GM12878 (cell line): ENCODE data around the gene CDH4. TPM values are rescaled to one million over a fixed set of nuclear protein-coding genes. Genes with fewer than 3 reads are reported as not detected.

Experiments used
- ATAC-seq: fragments of 200-7000 bp; cut with Tn5 transposase; 3 replicates; pipeline ENCODE4 v1.9.1; 2020; ENCODE audit warnings: mild to moderate bottlenecking, moderate library complexity
- BruUV-seq: library from RNA; stranded (reverse); fragments of 400-500 nt; replicated peaks from 2 replicates; lab custom pipeline; 2021; lab: Mats Ljungman, UMichigan
- CTCF ChIA-PET: fragments of 300-600 bp; sonication (Branson Sonifier 250); formaldehyde crosslinking; extraction: SDS; loops from one replicate; lab custom pipeline; 2021; ENCODE audit warnings: inconsistent platforms; lab: Yijun Ruan, JAX
- POLR2A ChIA-PET: fragments of 350-600 bp; formaldehyde crosslinking; extraction: SDS; loops from one replicate; lab custom pipeline; 2021; ENCODE audit warnings: inconsistent platforms; lab: Charles Lee
- RAD21 ChIA-PET: fragments of 300-600 bp; sonication (Branson Sonifier 250); formaldehyde crosslinking; loops from one replicate; lab custom pipeline; 2023; ENCODE audit warnings: antibody characterized with exemption; ENCODE audit not compliant: unreplicated experiment; lab: Charles Lee
- SMC1A ChIA-PET: fragments of 300-600 bp; sonication (Branson Sonifier 250); formaldehyde crosslinking; loops from one replicate; lab custom pipeline; 2023; ENCODE audit not compliant: unreplicated experiment, uncharacterized antibody; lab: Charles Lee
- DNase-seq: peaks from one replicate; pipeline ENCODE4 v3.0.0-alpha.2; 2011; ENCODE audit warnings: low read depth, low spot score
- FAIRE-seq: peaks from 3 replicates; lab custom pipeline; 2011; peaks lifted over from hg19 to GRCh38; lab: Jason Lieb, UNC
- H2AFZ ChIP-seq: 2 replicates; pipeline ENCODE4 v1.6.0; 2011; ENCODE audit warnings: low read depth, low read length, control low read depth; ENCODE audit not compliant: control insufficient read depth
- H3K27ac ChIP-seq: 2 replicates; pipeline ENCODE4 v1.5.1; 2011; ENCODE audit warnings: control low read depth; ENCODE audit not compliant: control insufficient read depth, insufficient read depth
- H3K27me3 ChIP-seq, 2 experiments: replicated peaks in 1 of 2; 2 replicates each; pipeline versions ENCODE4 v1.6.0 to v1.6.1; 2011; ENCODE audit warnings: low read length in 1 of 2; ENCODE audit not compliant: control insufficient read depth in 2 of 2, insufficient read depth in 2 of 2
- H3K36me3 ChIP-seq, 2 experiments: 2 replicates each; pipeline ENCODE4 v1.5.1; 2011; ENCODE audit warnings: low read length in 1 of 2; ENCODE audit not compliant: control insufficient read depth in 2 of 2, insufficient read depth in 2 of 2
- H3K4me1 ChIP-seq: 2 replicates; pipeline ENCODE4 v1.6.1; 2011; ENCODE audit warnings: mild to moderate bottlenecking, low read length, moderate library complexity, mixed read lengths; ENCODE audit not compliant: control insufficient read depth, insufficient read depth
- H3K4me2 ChIP-seq: 2 replicates; pipeline ENCODE4 v1.6.0; 2011; ENCODE audit warnings: control low read depth; ENCODE audit not compliant: control insufficient read depth, insufficient read depth
- H3K4me3 ChIP-seq: fragments of 200-600 bp; sonication (generic); 2 replicates; pipeline ENCODE4 v1.5.1; 2016
- H3K79me2 ChIP-seq: 2 replicates; pipeline ENCODE4 v1.6.0; 2011; ENCODE audit warnings: low read length; ENCODE audit not compliant: control insufficient read depth, insufficient read depth
- H3K9ac ChIP-seq: 2 replicates; pipeline ENCODE4 v1.8.0; 2011; ENCODE audit warnings: low read length, control low read depth, mixed read lengths; ENCODE audit not compliant: control insufficient read depth, insufficient read depth
- H3K9me3 ChIP-seq: replicated peaks from 3 replicates; pipeline ENCODE4 v1.5.1; 2011; ENCODE audit warnings: mild to moderate bottlenecking, low read length; ENCODE audit not compliant: control insufficient read depth, insufficient read depth
- H4K20me1 ChIP-seq: 2 replicates; pipeline ENCODE4 v1.6.0; 2011; ENCODE audit not compliant: control insufficient read depth, insufficient read depth
- CBX3 ChIP-seq: fragments of 200-600 bp; sonication (generic); IDR thresholded peaks from 2 replicates; pipeline ENCODE4 v1.6.1; 2016; ENCODE audit warnings: low read depth, borderline replicate concordance
- CHD4 ChIP-seq: fragments of 200-600 bp; sonication (generic); IDR thresholded peaks from 2 replicates; pipeline ENCODE4 v1.6.1; 2016; ENCODE audit warnings: mild to moderate bottlenecking
- CREM ChIP-seq: IDR thresholded peaks from 2 replicates; pipeline ENCODE4 v1.6.1; 2014; ENCODE audit warnings: antibody characterized with exemption, low read depth
- E4F1 ChIP-seq: fragments of 450-650 bp; IDR thresholded peaks from 2 replicates; pipeline ENCODE4 v1.6.1; 2018; ENCODE audit warnings: borderline replicate concordance, mild to moderate bottlenecking; ENCODE audit not compliant: partially characterized antibody
- EZH2 ChIP-seq: IDR thresholded peaks from 2 replicates; pipeline ENCODE4 v1.6.1; 2012; ENCODE audit warnings: low read depth, mild to moderate bottlenecking, control low read depth, inconsistent platforms, low read length, borderline replicate concordance; ENCODE audit not compliant: control insufficient read depth
- IKZF1 ChIP-seq: fragments of 450-650 bp; conservative IDR thresholded peaks from 2 replicates; pipeline ENCODE4 v1.6.1; 2017; ENCODE audit warnings: antibody characterized with exemption, mild to moderate bottlenecking
- MTA3 ChIP-seq: IDR thresholded peaks from 2 replicates; pipeline ENCODE4 v1.6.1; 2012; ENCODE audit warnings: low read length, inconsistent platforms, borderline replicate concordance
- NFYA ChIP-seq: IDR thresholded peaks from 2 replicates; pipeline ENCODE4 v1.6.1; 2011; ENCODE audit warnings: low read depth, mild to moderate bottlenecking, low read length, improper control_type of control experiment, borderline replicate concordance
- NR2C2 ChIP-seq: IDR thresholded peaks from 2 replicates; pipeline ENCODE4 v1.6.1; 2011; ENCODE audit warnings: borderline replicate concordance, low read depth; ENCODE audit not compliant: control insufficient read depth, insufficient read length
- PAX8 ChIP-seq: fragments of 450-650 bp; IDR thresholded peaks from 2 replicates; pipeline ENCODE4 v1.6.1; 2017; ENCODE audit warnings: mild to moderate bottlenecking, moderate library complexity
- PML ChIP-seq: IDR thresholded peaks from 2 replicates; pipeline ENCODE4 v1.6.1; 2012; ENCODE audit warnings: low read length, inconsistent platforms
- POU2F2 ChIP-seq: IDR thresholded peaks from 3 replicates; pipeline ENCODE4 v1.6.1; 2011; ENCODE audit warnings: low read depth, mild to moderate bottlenecking, low read length, borderline replicate concordance
- RAD21 ChIP-seq: IDR thresholded peaks from 2 replicates; pipeline ENCODE4 v1.6.1; 2011; ENCODE audit warnings: mild to moderate bottlenecking, low read depth, low read length, moderate library complexity; ENCODE audit not compliant: insufficient read depth
- REST ChIP-seq: IDR thresholded peaks from 2 replicates; pipeline ENCODE4 v1.6.1; 2012; ENCODE audit warnings: mild to moderate bottlenecking, low read depth, low read length
- SUZ12 ChIP-seq: fragments of 200-600 bp; sonication (generic); IDR thresholded peaks from one replicate; pipeline ENCODE4 v1.6.1; 2018; ENCODE audit warnings: antibody characterized with exemption, mild to moderate bottlenecking; ENCODE audit not compliant: unreplicated experiment
- ZNF24 ChIP-seq: fragments of 450-650 bp; IDR thresholded peaks from 2 replicates; pipeline ENCODE4 v1.6.1; 2017; ENCODE audit warnings: antibody characterized with exemption, mild to moderate bottlenecking
- WGBS: methylation state at CpG from one replicate; pipeline ENCODE4 v1.1.6; 2016; ENCODE audit warnings: low lambda C conversion rate; ENCODE audit not compliant: insufficient replicate concordance, insufficient coverage; ENCODE audit errors: missing lambda C conversion rate; 5-methylcytosine and 5-hydroxymethylcytosine counted together
- in situ Hi-C: fragments of 300-500 bp; cut with MboI; formaldehyde crosslinking; loops from 9 replicates; pipeline ENCODE4 v1.14.3; 2018; ENCODE audit warnings: mixed read lengths
- intact Hi-C: fragments of 100-400 bp; cut with micrococcal nuclease; formaldehyde crosslinking; loops from one replicate; pipeline ENCODE4 v1.14.2; 2022; ENCODE audit not compliant: unreplicated experiment
- polyA plus RNA-seq, 11 experiments: library from polyadenylated mRNA; depleted of rRNA in 4 of 11; unstranded in 6 of 11; stranded (reverse) in 5 of 11; fragments of >200 nt; fragmentation: Nextera tagmentation in 4 of 11; fragmentation: Illumina TruSeq in 1 of 11; extraction: Ambion mirVana in 4 of 11; extraction: Trizol in 1 of 11; gene quantifications; 1 replicate in 1 of 11; 2 replicates in 10 of 11; pipeline versions ENCODE4 v1.2.1 to v1.2.3, GENCODE V29; 2011 to 2016; ENCODE audit warnings: inconsistent platforms in 2 of 11, missing spikeins in 2 of 11, low read depth in 1 of 11
- total RNA-seq, 4 experiments: library from RNA; depleted of rRNA in 3 of 4; stranded (reverse); fragments of >200 nt in 3 of 4; fragmentation: Illumina TruSeq in 1 of 4; extraction: Trizol in 1 of 4; gene quantifications; 2 replicates each; pipeline versions ENCODE4 v1.2.1 to v1.2.3, GENCODE V29; 2013 to 2021
- TF ChIP-seq, protein P1 (sequence below): fragments of 450-650 bp; IDR thresholded peaks from 2 replicates; pipeline ENCODE4 v1.6.1; 2017; ENCODE audit warnings: mild to moderate bottlenecking, low read depth, inconsistent platforms; ENCODE audit not compliant: poor library complexity, severe bottlenecking
- TF ChIP-seq, protein P2 (sequence below): IDR thresholded peaks from 2 replicates; pipeline ENCODE4 v1.6.1; 2012; ENCODE audit warnings: low read depth, low read length, improper control_type of control experiment

The CDH4 gene
- total and polyA plus RNA-seq, 10 of the 15 experiments (the other 5 are each of a cell fraction or from before 2014, with no cell fraction given), result not detected

- Histone ChIP-seq H3K9me3 (no peaks in the 10 kb centered on the region; the same call in 2 of the 3 replicates), H2AFZ (no peak overlapping the region), H3K27me3 (no peaks in the 10 kb centered on the region), H4K20me1 (no peaks in the 10 kb centered on the region), H3K9ac (no peak overlapping the region), H3K4me3 (no peak overlapping the region), H3K4me2 (no peak overlapping the region), H3K79me2 (no peaks in the 10 kb centered on the region), H3K27ac (no peak overlapping the region), H3K36me3 (no peaks in the 10 kb centered on the region), H3K4me1 (no peaks in the 10 kb centered on the region)
- ATAC-seq, result no peak
- no TSS peak for BruUV-seq
- FAIRE-seq, result no peak
- no peak for DNase-seq
- POLR2A ChIA-PET, result no interaction called here
- in situ Hi-C loops, result no loop called here
- intact Hi-C loops, result no loop called here
- RAD21 ChIA-PET, result no interaction called here
- SMC1A ChIA-PET, result no interaction called here
- 34% methylated on average over 7 of the region's 7 CpGs for WGBS
- CTCF ChIA-PET, result no interaction called here
- no peak for TF ChIP-seq CBX3
- TF ChIP-seq, protein P1, sequence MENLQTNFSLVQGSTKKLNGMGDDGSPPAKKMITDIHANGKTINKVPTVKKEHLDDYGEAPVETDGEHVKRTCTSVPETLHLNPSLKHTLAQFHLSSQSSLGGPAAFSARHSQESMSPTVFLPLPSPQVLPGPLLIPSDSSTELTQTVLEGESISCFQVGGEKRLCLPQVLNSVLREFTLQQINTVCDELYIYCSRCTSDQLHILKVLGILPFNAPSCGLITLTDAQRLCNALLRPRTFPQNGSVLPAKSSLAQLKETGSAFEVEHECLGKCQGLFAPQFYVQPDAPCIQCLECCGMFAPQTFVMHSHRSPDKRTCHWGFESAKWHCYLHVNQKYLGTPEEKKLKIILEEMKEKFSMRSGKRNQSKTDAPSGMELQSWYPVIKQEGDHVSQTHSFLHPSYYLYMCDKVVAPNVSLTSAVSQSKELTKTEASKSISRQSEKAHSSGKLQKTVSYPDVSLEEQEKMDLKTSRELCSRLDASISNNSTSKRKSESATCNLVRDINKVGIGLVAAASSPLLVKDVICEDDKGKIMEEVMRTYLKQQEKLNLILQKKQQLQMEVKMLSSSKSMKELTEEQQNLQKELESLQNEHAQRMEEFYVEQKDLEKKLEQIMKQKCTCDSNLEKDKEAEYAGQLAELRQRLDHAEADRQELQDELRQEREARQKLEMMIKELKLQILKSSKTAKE, result no peak
- no peak for TF ChIP-seq MTA3
- no peak for TF ChIP-seq IKZF1
- TF ChIP-seq REST, result no peak
- no peak for TF ChIP-seq NFYA
- TF ChIP-seq NR2C2, result no peak
- no peak for TF ChIP-seq E4F1
- TF ChIP-seq ZNF24, result no peak
- no peak for TF ChIP-seq CHD4
- no peak for TF ChIP-seq PML
- TF ChIP-seq RAD21, result no peak
- no peak for TF ChIP-seq POU2F2
- TF ChIP-seq, protein P2, sequence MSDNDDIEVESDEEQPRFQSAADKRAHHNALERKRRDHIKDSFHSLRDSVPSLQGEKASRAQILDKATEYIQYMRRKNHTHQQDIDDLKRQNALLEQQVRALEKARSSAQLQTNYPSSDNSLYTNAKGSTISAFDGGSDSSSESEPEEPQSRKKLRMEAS, result no peak
- TF ChIP-seq PAX8, result no peak
- TF ChIP-seq CREM, result no peak
- TF ChIP-seq EZH2, result no peak
- TF ChIP-seq SUZ12, result no peak
Observed at GRCh38 chr20:61579908-61580307, 327.8 kb downstream of the CDH4 start.
